Activated CD8-positive, alpha-beta T cell treated with anti-CD3 and anti-CD28 coated beads, Interleukin-2, amount 10 ng/mL, durations not matched to agents 7 days and 5 days (primary cell): ENCODE measurements around the gene HEPACAM. TPM values are rescaled to one million over a fixed set of nuclear protein-coding genes. Genes with fewer than 3 reads are reported as not detected.

Source experiments
- ATAC-seq: fragments of 150-1000 bp; cut with Tn5 transposase; one replicate; pipeline ENCODE4 v1.10.0; 2021; ENCODE audit warnings: moderate library complexity
- CTCF ChIA-PET: fragments of 350-600 bp; sonication (Branson Sonifier 250); formaldehyde crosslinking; loops from one replicate; lab custom pipeline; 2021; ENCODE audit warnings: antibody characterized with exemption; lab: Charles Lee
- POLR2A ChIA-PET: fragments of 350-600 bp; sonication (Branson Sonifier 250); formaldehyde crosslinking; loops from one replicate; lab custom pipeline; 2021; ENCODE audit warnings: antibody characterized with exemption; lab: Charles Lee
- DNase-seq: peaks from one replicate; pipeline ENCODE4 v3.0.0-alpha.2; 2020
- H3K27ac Mint-ChIP-seq: one replicate; pipeline ENCODE4 v1.8.0; 2021; ENCODE audit warnings: mild to moderate bottlenecking, mixed read lengths
- H3K27me3 Mint-ChIP-seq: one replicate; pipeline ENCODE4 v1.8.0; 2021; ENCODE audit warnings: low read depth, mixed read lengths
- H3K36me3 Mint-ChIP-seq: one replicate; pipeline ENCODE4 v1.8.0; 2021; ENCODE audit warnings: low read depth, mixed read lengths
- H3K4me1 Mint-ChIP-seq: one replicate; pipeline ENCODE4 v1.8.0; 2021; ENCODE audit warnings: low read depth, mixed read lengths
- H3K4me3 Mint-ChIP-seq: one replicate; pipeline ENCODE4 v1.8.0; 2021; ENCODE audit warnings: mild to moderate bottlenecking, mixed read lengths
- H3K9me3 Mint-ChIP-seq: one replicate; pipeline ENCODE4 v1.8.0; 2022; ENCODE audit warnings: mixed read lengths; ENCODE audit not compliant: insufficient read depth
- total RNA-seq, 2 experiments: library from RNA; stranded (reverse); gene quantifications; one replicate each; pipeline ENCODE4 v1.2.3, GENCODE V29; 2021

Gene HEPACAM
- total RNA-seq, 2 experiments from 2014 or later: not detected

- Mint-ChIP-seq H3K36me3 (no peaks in the 10 kb centered on the region), H3K4me1 (peaks cover 8% of the 10 kb centered on the region), H3K4me3 (no peak overlapping the region), H3K27ac (no peak overlapping the region), H3K27me3 (peaks cover 14% of the 10 kb centered on the region), H3K9me3 (no peaks in the 10 kb centered on the region)
- ATAC-seq: no peak
- ChIA-PET CTCF (interaction anchor here (0.8 to 1.3 kb wide), 2 partner anchors 16 to 27 kb away, joined by 3 to 5 read pairs; no protein-coding TSS in a partner anchor), POLR2A (no interaction called here)
- DNase-seq: no peak
These were observed 42.9 kb downstream of the HEPACAM start for GRCh38 chr11:124892750-124893454.

GRCh38 chr11:124892146-124892545, 43.7 kb downstream of the HEPACAM start:
- no peaks in the 10 kb centered on the region for H3K9me3 Mint-ChIP-seq
- DNase-seq: no peak
- H3K27me3 Mint-ChIP-seq: peaks cover 14% of the 10 kb centered on the region
- no peak overlapping the region for H3K27ac Mint-ChIP-seq
- no peaks in the 10 kb centered on the region for H3K36me3 Mint-ChIP-seq
- peaks cover under 1% of the 10 kb centered on the region for H3K4me1 Mint-ChIP-seq
- POLR2A ChIA-PET: no interaction called here
- CTCF ChIA-PET: interaction anchor here (0.8 to 1.3 kb wide), 2 partner anchors 16 to 26 kb away, joined by 3 to 5 read pairs; no protein-coding TSS in a partner anchor
- no peak overlapping the region for H3K4me3 Mint-ChIP-seq
- ATAC-seq: no peak

GRCh38 chr11:124891373-124891861, 44.4 kb downstream of the HEPACAM start:
- Mint-ChIP-seq H3K4me1 (no peaks in the 10 kb centered on the region), H3K36me3 (no peaks in the 10 kb centered on the region), H3K27ac (no peak overlapping the region), H3K27me3 (peaks cover 14% of the 10 kb centered on the region), H3K9me3 (no peaks in the 10 kb centered on the region), H3K4me3 (no peak overlapping the region)
- ChIA-PET POLR2A (no interaction called here), CTCF (interaction anchor here (1.3 to 3.3 kb wide), 3 partner anchors 15 to 251 kb away, joined by 3 to 16 read pairs (median 5); no protein-coding TSS in a partner anchor)
- ATAC-seq (no peak), DNase-seq (no peak)

GRCh38 chr11:124890683-124891372, 45.0 kb downstream of the HEPACAM start:
- DNase-seq (no peak), ATAC-seq (no peak)
- Mint-ChIP-seq H3K4me1 (no peaks in the 10 kb centered on the region), H3K27ac (no peak overlapping the region), H3K4me3 (no peak overlapping the region), H3K27me3 (peaks cover 14% of the 10 kb centered on the region), H3K9me3 (no peaks in the 10 kb centered on the region), H3K36me3 (no peaks in the 10 kb centered on the region)
- CTCF ChIA-PET: interaction anchor here (1.3 to 3.3 kb wide), 3 partner anchors 10 to 252 kb away, joined by 4 to 16 read pairs (median 5); no protein-coding TSS in a partner anchor
- POLR2A ChIA-PET: no interaction called here

GRCh38 chr11:124890151-124890550, 45.7 kb downstream of the HEPACAM start:
- ATAC-seq: no peak
- no peaks in the 10 kb centered on the region for H3K4me1 Mint-ChIP-seq
- ChIA-PET CTCF (interaction anchor here (1.3 to 3.3 kb wide), 3 partner anchors 10 to 252 kb away, joined by 4 to 16 read pairs (median 5); no protein-coding TSS in a partner anchor), POLR2A (no interaction called here)
- no peaks in the 10 kb centered on the region for H3K9me3 Mint-ChIP-seq
- H3K27ac Mint-ChIP-seq: no peak overlapping the region
- peaks cover 14% of the 10 kb centered on the region for H3K27me3 Mint-ChIP-seq
- H3K4me3 Mint-ChIP-seq: no peak overlapping the region
- H3K36me3 Mint-ChIP-seq: no peaks in the 10 kb centered on the region
- no peak for DNase-seq

- no peak overlapping the region for H3K27ac Mint-ChIP-seq
- no peak overlapping the region for H3K4me3 Mint-ChIP-seq
- ChIA-PET CTCF (interaction anchor here (0.8 to 3.3 kb wide), 5 partner anchors 8 to 253 kb away, joined by 3 to 16 read pairs (median 4); partner anchors contain the start of gene ROBO4), POLR2A (no interaction called here)
- DNase-seq: no peak
- ATAC-seq: no peak
- peaks cover 14% of the 10 kb centered on the region for H3K27me3 Mint-ChIP-seq
- H3K4me1 Mint-ChIP-seq: no peaks in the 10 kb centered on the region
- no peaks in the 10 kb centered on the region for H3K9me3 Mint-ChIP-seq
- H3K36me3 Mint-ChIP-seq: no peaks in the 10 kb centered on the region
These were observed 46.4 kb downstream of the HEPACAM start for GRCh38 chr11:124889191-124890091.

- Mint-ChIP-seq H3K4me1 (peaks cover 2% of the 10 kb centered on the region), H3K36me3 (no peaks in the 10 kb centered on the region), H3K9me3 (no peaks in the 10 kb centered on the region), H3K27me3 (peaks cover 14% of the 10 kb centered on the region), H3K4me3 (no peak overlapping the region), H3K27ac (no peak overlapping the region)
- ChIA-PET CTCF (interaction anchor here (0.9 kb wide), 1 partner anchor 11 kb away, joined by 3 read pairs; no protein-coding TSS in a partner anchor), POLR2A (no interaction called here)
- ATAC-seq (no peak), DNase-seq (no peak)
These were observed 48.2 kb downstream of the HEPACAM start for GRCh38 chr11:124887667-124888013.

- H3K27ac Mint-ChIP-seq: no peak overlapping the region
- ATAC-seq (no peak), DNase-seq (no peak)
- H3K36me3 Mint-ChIP-seq: no peaks in the 10 kb centered on the region
- ChIA-PET CTCF (interaction anchor here (0.9 kb wide), 1 partner anchor 11 kb away, joined by 3 read pairs; no protein-coding TSS in a partner anchor), POLR2A (no interaction called here)
- H3K27me3 Mint-ChIP-seq: peaks cover 10% of the 10 kb centered on the region
- H3K4me1 Mint-ChIP-seq: peaks cover 2% of the 10 kb centered on the region
- H3K9me3 Mint-ChIP-seq: no peaks in the 10 kb centered on the region
- H3K4me3 Mint-ChIP-seq: no peak overlapping the region
These were observed 48.7 kb downstream of the HEPACAM start for GRCh38 chr11:124886978-124887666.

GRCh38 chr11:124886476-124886875, 49.4 kb downstream of the HEPACAM start:
- ChIA-PET POLR2A (no interaction called here), CTCF (interaction anchor here (1.2 kb wide), 1 partner anchor 11 kb away, joined by 3 read pairs; the partner anchor contains the start of gene ROBO4)
- H3K4me3 Mint-ChIP-seq: no peak overlapping the region
- DNase-seq (no peak), ATAC-seq (no peak)
- no peaks in the 10 kb centered on the region for H3K9me3 Mint-ChIP-seq
- H3K27ac Mint-ChIP-seq: no peak overlapping the region
- H3K4me1 Mint-ChIP-seq: peaks cover 2% of the 10 kb centered on the region
- no peaks in the 10 kb centered on the region for H3K36me3 Mint-ChIP-seq
- peaks cover 10% of the 10 kb centered on the region for H3K27me3 Mint-ChIP-seq

GRCh38 chr11:124884869-124885479, 50.9 kb downstream of the HEPACAM start:
- H3K27ac Mint-ChIP-seq: no peak overlapping the region
- no peak overlapping the region for H3K4me3 Mint-ChIP-seq
- no peak for DNase-seq
- ChIA-PET POLR2A (no interaction called here), CTCF (no interaction called here)
- no peak for ATAC-seq
- H3K27me3 Mint-ChIP-seq: peaks cover 10% of the 10 kb centered on the region
- no peaks in the 10 kb centered on the region for H3K9me3 Mint-ChIP-seq
- no peaks in the 10 kb centered on the region for H3K36me3 Mint-ChIP-seq
- peaks cover 2% of the 10 kb centered on the region for H3K4me1 Mint-ChIP-seq
